Activated naive CD8-positive, alpha-beta T cell treated with anti-CD3 and anti-CD28 coated beads for 36 hours (primary cell): Measurements from ENCODE around the gene NEK9. TPM values are rescaled to one million over a fixed set of nuclear protein-coding genes. Genes with fewer than 3 reads are reported as not detected.

Source experiments
- total RNA-seq, 2 experiments: library from RNA; stranded (reverse); gene quantifications; one replicate each; pipeline ENCODE4 v1.2.3, GENCODE V29; 2021

NEK9 gene
- total RNA-seq, 2 experiments from 2014 or later = 50.1 to 50.9 TPM

Other genes starting within 250 kb of the NEK9 start
- 100 to 1,000 TPM; 134 to 136 TPM for gene DLST, start 245.1 kb downstream of the NEK9 start, total RNA-seq
- 1 to 10 TPM; 6.0 to 6.5 TPM for gene RPS6KL1, start 203.8 kb downstream of the NEK9 start, total RNA-seq
- gene PGF, start 171.5 kb downstream of the NEK9 start, total RNA-seq = under 1 TPM in 1 of 2 experiments, not detected in 1; 0.21 TPM
- gene EIF2B2, start 124.1 kb downstream of the NEK9 start, total RNA-seq = 10 to 100 TPM; 55.6 to 60.1 TPM
- gene MLH3, start 75.6 kb downstream of the NEK9 start, total RNA-seq = 10 to 100 TPM; 15.5 to 16.7 TPM
- gene ACYP1, start 63.0 kb downstream of the NEK9 start, total RNA-seq = 10 to 100 TPM; 27.7 to 29.0 TPM
- gene ZC2HC1C, start 57.4 kb downstream of the NEK9 start, total RNA-seq = under 1 TPM; 0.40 to 0.56 TPM
- 100 to 1,000 TPM; 160 to 169 TPM for gene TMED10, start 49.6 kb upstream of the NEK9 start, total RNA-seq
- gene FOS, start 151.8 kb upstream of the NEK9 start, total RNA-seq = 10 to 100 TPM; 19.5 to 20.0 TPM